ENCODE results near the gene PADI1. TPM values are rescaled to one million over a fixed set of nuclear protein-coding genes. Genes with fewer than 3 reads are reported as not detected.

PADI1 gene
- total RNA-seq, 4 donors from 2014 or later: 0.27 to 2.5 (median 2.3) TPM; not detected in 1

- peaks cover 95% of the 10 kb centered on the region for H3K27me3 ChIP-seq
- TF ChIP-seq POLR2A (IDR thresholded peaks at IDR 0.05) (no peak), CTCF (IDR thresholded peaks at IDR 0.05) (no peak), POLR2AphosphoS5 (IDR thresholded peaks at IDR 0.05) (no peak), EP300 (IDR thresholded peaks at IDR 0.05) (no peak)
- WGBS, 2 donors (ENCODE audit: low coverage in 1 of 2): 87% methylated on average over 3 of the region's 5 CpGs; no CpG with 5 or more reads in 1 of the 2 donors
- H3K9me3 ChIP-seq: no peaks in the 10 kb centered on the region
- H3K27ac ChIP-seq: no peak overlapping the region
- H3K36me3 ChIP-seq: no peaks in the 10 kb centered on the region
- H3K4me1 ChIP-seq: no peaks in the 10 kb centered on the region
- no peak overlapping the region for H3K4me3 ChIP-seq
- ATAC-seq: no peak
These were observed 10.1 kb downstream of the PADI1 start for GRCh38 chr1:17214876-17215544.

- H3K4me1 ChIP-seq: no peaks in the 10 kb centered on the region
- no peak for ATAC-seq
- no peaks in the 10 kb centered on the region for H3K9me3 ChIP-seq
- no peak overlapping the region for H3K27ac ChIP-seq
- 94 to 100% methylated on average over 1 to 3 of the region's 6 CpGs for WGBS, 2 donors (ENCODE audit: low coverage in 1 of 2)
- TF ChIP-seq CTCF (IDR thresholded peaks at IDR 0.05) (no peak), EP300 (IDR thresholded peaks at IDR 0.05) (no peak), POLR2AphosphoS5 (IDR thresholded peaks at IDR 0.05) (no peak)
- no peak overlapping the region for H3K4me3 ChIP-seq
- H3K27me3 ChIP-seq: peaks cover 99% of the 10 kb centered on the region
- no peaks in the 10 kb centered on the region for H3K36me3 ChIP-seq
These were observed 10.6 kb downstream of the PADI1 start for GRCh38 chr1:17215545-17215890.

- no peaks in the 10 kb centered on the region for H3K9me3 ChIP-seq
- H3K4me1 ChIP-seq: no peaks in the 10 kb centered on the region
- no peaks in the 10 kb centered on the region for H3K36me3 ChIP-seq
- no peak overlapping the region for H3K27ac ChIP-seq
- H3K4me3 ChIP-seq: no peak overlapping the region
- no peak for ATAC-seq
- H3K27me3 ChIP-seq: peaks cover 99% of the 10 kb centered on the region
- no peak for TF ChIP-seq POLR2AphosphoS5 (IDR thresholded peaks at IDR 0.05)
- 36 to 62% methylated on average over 3 to 5 of the region's 5 CpGs for WGBS, 2 donors (ENCODE audit: low coverage in 1 of 2)
These were observed 11.2 kb downstream of the PADI1 start for GRCh38 chr1:17216078-17216477.

- WGBS, 2 donors (ENCODE audit: low coverage in 1 of 2): 67 to 87% methylated on average over 3 of the region's 3 CpGs
- Histone ChIP-seq H3K9me3 (no peaks in the 10 kb centered on the region), H3K27me3 (peaks cover 99% of the 10 kb centered on the region), H3K36me3 (no peaks in the 10 kb centered on the region), H3K4me3 (no peak overlapping the region), H3K4me1 (no peaks in the 10 kb centered on the region), H3K27ac (no peak overlapping the region)
- no peak for ATAC-seq
- no peak for TF ChIP-seq POLR2AphosphoS5 (IDR thresholded peaks at IDR 0.05)
- no peak for TF ChIP-seq POLR2A (IDR thresholded peaks at IDR 0.05)
- no peak for TF ChIP-seq EP300 (IDR thresholded peaks at IDR 0.05)
- no peak for TF ChIP-seq CTCF (IDR thresholded peaks at IDR 0.05)
These were observed 12.7 kb downstream of the PADI1 start for GRCh38 chr1:17217607-17218006.

- 50 to 65% methylated on average over 7 of the region's 7 CpGs for WGBS, 2 donors (ENCODE audit: low coverage in 1 of 2)
- Histone ChIP-seq H3K9me3 (no peaks in the 10 kb centered on the region), H3K27me3 (peaks cover 98% of the 10 kb centered on the region), H3K4me3 (no peak overlapping the region), H3K27ac (no peak overlapping the region), H3K4me1 (no peaks in the 10 kb centered on the region), H3K36me3 (no peaks in the 10 kb centered on the region)
- no peak for TF ChIP-seq CTCF (IDR thresholded peaks at IDR 0.05)
- ATAC-seq: no peak
These were observed 14.0 kb downstream of the PADI1 start for GRCh38 chr1:17218939-17219338.
